T follicular helper cell (primary cell): ENCODE measurements around the gene TNRC18.
A peak's percentile ranks its signal among the peaks of the same experiment; 100 is the strongest.
"Not testable (repeated sequence)": the region's sequence is repeated elsewhere in the genome, so short reads cannot be mapped to it uniquely, and the experiment has no call there.

Experiments used
- DNase-seq: peaks from one replicate; pipeline ENCODE4 v3.0.0-alpha.2; 2020; ENCODE audit warnings: low read depth

Gene TNRC18

GRCh38 chr7:5320802-5321396 is 102.7 kb downstream of the TNRC18 start:
- no peak for DNase-seq

- DNase-seq: no peak
Observed at GRCh38 chr7:5320391-5320790, 103.2 kb downstream of the TNRC18 start.

DNA sequence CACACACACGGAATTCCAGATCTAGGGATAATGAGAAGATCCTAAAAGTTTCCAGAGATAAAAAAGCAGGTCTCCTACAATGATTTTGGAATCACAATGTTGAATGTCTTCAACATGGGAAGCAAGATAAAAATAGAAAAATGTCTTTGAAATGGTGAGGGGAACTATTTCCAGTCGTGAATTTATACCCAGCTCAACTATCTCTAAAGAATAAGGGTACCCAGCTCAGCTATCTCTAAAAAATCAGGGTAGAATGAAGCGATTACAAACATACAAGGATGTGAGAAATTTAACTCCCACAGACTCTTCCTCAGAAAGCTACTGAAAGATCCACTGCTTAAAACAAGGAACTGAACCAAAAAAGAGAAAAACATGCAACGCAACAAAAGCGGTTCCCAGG is 105.0 kb downstream of the TNRC18 start:
- not testable (repeated sequence) for DNase-seq

DNA sequence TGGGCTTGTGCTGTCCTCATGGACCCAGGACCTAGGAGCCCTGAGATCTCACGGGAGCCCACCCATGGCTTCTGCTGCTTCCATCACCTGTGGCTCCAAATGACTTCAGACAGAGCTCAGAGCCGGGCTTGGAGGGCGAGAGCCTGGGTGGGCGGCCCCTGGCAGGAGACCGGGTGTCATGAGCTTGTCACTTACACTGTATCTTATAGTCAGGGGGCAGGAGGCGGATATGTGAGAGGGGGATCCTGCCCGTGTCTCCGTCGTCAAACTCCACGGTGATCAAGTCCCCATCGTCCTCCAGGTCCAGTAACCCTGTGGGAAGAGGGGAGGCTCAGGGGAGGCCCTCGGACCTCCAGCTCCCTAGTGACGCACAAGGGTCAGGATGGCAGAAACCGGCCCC is 107.9 kb downstream of the TNRC18 start:
- DNase-seq: no peak

GRCh38 chr7:5314864-5315263 is 108.8 kb downstream of the TNRC18 start:
- DNase-seq: no peak

DNA sequence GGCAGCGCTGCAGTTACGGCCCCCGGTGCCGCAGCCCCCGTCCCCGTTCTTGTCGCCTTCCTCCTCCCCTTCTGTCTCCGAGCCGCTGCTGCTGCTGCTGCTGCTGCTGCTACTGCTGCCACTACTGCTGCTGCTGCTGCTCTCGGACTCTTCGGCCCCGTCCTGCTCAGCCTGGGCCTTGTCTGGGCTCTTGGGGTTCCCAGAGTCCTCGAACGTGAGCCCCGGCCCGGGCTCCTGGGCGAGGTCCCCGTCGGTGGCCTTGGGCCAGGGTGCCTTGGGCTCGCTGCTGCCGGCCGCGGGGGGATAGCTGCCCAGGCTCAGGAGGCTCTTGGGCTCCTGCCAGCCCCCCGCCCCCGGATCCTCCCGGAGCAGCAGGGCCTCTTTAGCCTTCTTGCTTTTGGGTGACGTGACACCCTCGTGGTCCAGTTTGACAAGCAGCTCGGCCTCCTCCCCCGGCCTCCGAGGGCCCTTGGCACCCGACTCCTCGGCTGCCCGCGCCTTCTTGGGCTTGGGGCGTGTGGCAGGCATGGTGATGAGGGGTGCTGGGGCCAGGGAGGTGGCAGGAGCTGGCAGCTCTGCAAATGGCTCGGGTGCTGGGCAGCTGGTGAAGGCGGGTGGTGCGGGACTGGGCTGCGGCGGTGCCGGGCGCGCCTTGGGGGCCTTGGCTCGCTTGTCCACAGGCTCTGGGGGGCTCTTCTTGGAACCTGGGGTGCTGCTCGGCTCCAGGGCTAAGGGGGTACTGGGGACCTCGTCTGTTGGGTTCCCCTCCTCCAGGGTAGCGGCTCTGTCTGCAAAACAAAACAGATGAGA is 110.4 kb downstream of the TNRC18 start:
- not testable (repeated sequence) for DNase-seq

- DNase-seq: not testable (repeated sequence)
Observed at GRCh38 chr7:5312276-5313070, 111.2 kb downstream of the TNRC18 start.

DNA sequence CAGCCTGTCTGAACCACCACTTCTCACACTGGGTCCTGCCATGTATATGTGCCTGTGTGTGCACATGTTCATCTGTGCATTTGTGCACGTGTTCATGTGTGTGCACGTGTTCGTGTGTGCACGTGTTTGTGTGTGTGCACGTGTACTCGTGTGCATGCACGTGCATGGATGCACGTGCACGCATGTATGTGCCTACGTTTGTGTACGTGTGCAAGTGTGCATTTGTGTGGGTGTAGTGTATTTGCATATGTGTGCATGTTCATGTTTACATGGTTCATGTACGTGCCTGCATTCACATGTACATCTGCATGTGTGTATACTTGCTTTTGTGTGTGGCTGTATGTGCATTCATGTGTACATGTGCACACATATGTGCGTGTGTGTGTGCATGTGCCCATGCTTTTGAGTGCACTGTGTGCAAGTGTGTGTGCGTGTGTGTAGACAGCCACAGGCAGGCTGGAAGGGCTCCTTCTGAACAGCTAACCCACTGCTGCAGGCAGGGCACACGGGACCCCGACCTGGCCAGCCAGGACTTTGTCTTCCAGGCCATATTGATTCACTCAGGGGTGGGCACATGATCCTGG is 112.7 kb downstream of the TNRC18 start:
- DNase-seq: no peak

DNA sequence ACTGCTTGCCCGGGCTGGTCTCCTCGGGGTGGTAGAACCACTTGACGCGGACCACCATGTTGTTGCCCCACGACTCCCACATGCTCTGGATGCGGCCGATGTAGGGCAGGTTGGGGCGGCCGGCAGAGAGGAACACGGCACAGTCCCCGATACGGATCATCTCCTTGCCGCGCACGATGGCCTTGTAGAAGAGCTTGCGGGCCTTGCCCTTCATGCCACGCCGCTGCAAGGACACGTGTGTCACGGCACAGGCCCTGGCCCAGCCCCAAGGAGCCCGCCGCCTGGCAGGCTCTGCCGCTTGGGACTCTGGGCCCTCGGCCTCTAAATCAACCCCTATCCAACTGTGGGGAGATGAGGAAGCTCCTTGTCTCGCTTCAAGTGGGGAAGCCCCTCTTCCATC is 114.5 kb downstream of the TNRC18 start:
- DNase-seq: no peak

DNA sequence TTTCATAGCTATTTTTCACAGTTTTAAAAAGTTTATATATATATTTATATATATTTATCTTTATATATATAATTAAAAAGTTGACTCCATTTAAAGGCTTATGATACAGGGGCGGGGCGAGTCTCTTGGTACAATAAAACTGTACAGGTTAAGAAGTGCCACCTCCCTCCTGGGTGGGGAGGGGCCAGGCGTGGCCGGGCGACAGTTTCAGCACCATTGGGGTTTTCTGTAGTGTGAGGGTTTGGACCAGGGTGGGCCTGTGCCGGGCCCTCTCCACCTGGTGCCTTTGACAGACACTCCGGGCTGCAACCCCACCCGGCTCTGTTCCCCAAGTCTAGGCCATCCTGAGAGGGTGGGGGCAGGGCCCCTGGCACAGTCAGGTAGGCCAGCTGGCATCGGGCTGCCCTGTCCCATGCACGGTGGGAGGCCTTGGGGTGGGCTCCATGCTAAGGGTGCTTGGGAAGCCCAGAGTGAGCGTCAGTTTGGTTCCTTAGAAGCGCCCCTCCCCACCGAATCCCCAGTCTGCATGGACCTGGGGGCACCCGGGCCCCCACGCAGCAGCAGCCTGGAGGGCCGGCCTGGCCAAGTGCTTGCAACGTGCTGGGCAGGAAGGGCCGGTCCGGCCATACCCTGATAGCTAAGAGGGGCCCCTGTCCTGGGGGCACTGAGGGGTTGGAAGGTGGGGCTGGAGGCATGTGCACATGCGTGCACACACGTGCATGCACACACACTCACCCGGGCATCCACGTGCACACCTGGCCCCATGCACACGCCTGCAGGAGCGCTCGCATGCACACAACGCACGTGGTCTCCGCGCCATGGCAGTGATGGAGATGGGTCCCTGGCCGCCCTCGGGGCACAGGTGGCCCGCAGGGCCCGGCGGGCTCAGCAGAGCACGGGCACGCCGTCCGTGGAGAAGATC is 116.2 kb downstream of the TNRC18 start:
- not testable (repeated sequence) for DNase-seq

- DNase-seq: not testable (repeated sequence)
Observed at GRCh38 chr7:5305050-5305449, 118.6 kb downstream of the TNRC18 start.

- DNase-seq: no peak
Observed at GRCh38 chr7:5303591-5304505, 119.8 kb downstream of the TNRC18 start.

DNA sequence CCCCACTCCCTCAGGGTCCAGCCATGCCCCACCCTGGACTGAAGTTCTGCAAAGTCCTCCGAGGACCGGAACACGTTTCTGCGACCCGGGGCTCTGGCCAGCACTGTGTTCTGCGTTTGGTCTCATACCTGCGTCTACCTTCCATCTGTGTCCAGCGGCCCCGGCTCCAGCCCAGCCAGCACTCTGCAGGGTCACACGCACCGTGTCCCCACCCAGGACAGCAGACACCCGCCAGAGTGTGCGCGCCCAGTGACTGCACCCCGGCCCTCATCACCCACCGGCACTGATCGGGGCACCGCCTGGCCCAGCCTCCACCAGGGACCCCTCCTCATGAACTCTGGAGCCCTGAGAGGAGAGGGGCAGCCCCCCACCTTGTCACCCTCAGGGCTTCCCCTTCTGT is 120.6 kb downstream of the TNRC18 start:
- no peak for DNase-seq

GRCh38 chr7:5302577-5302976 is 121.1 kb downstream of the TNRC18 start:
- no peak for DNase-seq

- DNase-seq: no peak
Observed at GRCh38 chr7:5300366-5300765, 123.3 kb downstream of the TNRC18 start.

GRCh38 chr7:5296611-5297226 is 126.9 kb downstream of the TNRC18 start:
- peak; percentile 72 for DNase-seq

- DNase-seq: no peak
Observed at GRCh38 chr7:5296015-5296610, 127.5 kb downstream of the TNRC18 start.

DNA sequence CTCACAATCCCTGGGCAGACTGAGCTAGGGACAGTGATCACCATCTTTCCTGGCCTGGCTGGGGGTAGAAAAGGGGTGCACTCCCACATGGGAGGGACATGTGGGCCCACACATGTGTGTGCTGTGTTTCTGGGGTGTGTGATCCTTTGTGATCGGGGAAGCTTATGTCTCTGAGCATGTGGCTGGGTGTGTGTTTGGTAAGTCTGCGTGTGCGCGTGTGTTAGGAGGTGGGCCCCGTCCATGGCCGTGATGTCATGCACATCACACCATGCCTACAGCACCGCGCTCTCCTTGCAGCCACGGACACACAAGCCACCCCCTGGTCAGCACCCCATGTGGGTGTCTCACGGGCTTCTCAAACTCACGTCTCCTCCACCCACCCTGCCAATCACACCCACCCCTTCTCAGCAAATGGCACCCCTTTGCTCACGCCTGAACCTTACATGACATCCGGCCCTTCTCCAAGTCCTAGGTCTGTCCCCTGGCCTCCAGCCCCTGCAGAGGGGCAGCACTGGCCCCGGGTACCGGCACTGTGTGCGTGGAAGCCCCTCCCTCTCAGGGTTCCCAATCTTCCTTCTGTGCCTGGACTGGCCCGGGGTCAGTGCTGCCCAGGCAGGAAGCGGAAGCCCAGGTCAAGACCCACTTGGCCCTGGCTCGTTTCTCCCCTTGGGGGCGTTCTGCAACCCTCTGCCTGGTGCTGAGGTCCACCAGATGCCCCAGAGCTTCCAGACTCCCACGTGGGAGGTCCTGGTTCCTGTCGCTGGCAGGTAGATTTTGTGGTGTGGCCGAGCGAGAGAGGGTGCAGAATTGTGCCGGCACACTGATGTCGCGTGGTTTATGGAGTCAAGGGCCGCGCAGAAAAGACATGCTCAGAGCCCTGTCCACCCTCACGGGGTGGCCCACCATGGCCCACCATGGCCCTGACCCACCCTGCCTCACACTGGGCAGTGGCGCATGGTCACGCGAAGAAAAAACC is 128.3 kb downstream of the TNRC18 start:
- no peak for DNase-seq
